Fibroblast of mammary gland (primary cell): ENCODE measurements around the gene ZBED5.
"Not testable (repeated sequence)": the region's sequence is repeated elsewhere in the genome, so short reads cannot be mapped to it uniquely, and the experiment has no call there.

ENCODE experiments used
- DNase-seq: peaks from one replicate; pipeline ENCODE4 v3.0.0-alpha.2; 2010; ENCODE audit warnings: low read depth
- H3K4me3 ChIP-seq: 2 replicates; pipeline ENCODE4 v1.5.1; 2011; ENCODE audit warnings: low read depth, mild to moderate bottlenecking, low read length, moderate library complexity; ENCODE audit not compliant: control insufficient read depth
- TF ChIP-seq, protein P1 (sequence below): conservative IDR thresholded peaks from 2 replicates; pipeline ENCODE4 v1.5.1; 2011; ENCODE audit warnings: low read depth, low read length, inconsistent platforms; ENCODE audit not compliant: control insufficient read depth, insufficient read depth

ZBED5 gene

DNA sequence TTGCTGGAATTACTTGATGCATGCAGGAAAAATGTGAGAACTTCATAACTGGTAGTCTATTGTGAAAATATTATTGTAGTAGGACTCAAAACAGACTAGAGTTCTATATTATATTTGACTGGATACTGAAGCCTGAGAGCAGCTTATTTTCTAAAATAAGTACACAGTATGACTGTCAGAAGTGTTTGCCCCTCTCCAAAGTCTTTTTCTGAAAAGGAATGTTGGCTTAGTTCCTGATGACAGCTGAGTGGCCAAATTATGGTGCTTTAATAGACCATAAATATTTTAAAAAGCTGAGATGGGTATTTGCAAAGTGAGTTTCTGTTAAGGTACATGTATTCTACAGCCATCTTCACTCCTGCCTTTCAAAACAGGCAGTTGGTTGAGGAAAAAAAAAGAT is 13.1 kb downstream of the ZBED5 start:
- no peak overlapping the region for H3K4me3 ChIP-seq
- no peak for DNase-seq
- TF ChIP-seq, protein P1, sequence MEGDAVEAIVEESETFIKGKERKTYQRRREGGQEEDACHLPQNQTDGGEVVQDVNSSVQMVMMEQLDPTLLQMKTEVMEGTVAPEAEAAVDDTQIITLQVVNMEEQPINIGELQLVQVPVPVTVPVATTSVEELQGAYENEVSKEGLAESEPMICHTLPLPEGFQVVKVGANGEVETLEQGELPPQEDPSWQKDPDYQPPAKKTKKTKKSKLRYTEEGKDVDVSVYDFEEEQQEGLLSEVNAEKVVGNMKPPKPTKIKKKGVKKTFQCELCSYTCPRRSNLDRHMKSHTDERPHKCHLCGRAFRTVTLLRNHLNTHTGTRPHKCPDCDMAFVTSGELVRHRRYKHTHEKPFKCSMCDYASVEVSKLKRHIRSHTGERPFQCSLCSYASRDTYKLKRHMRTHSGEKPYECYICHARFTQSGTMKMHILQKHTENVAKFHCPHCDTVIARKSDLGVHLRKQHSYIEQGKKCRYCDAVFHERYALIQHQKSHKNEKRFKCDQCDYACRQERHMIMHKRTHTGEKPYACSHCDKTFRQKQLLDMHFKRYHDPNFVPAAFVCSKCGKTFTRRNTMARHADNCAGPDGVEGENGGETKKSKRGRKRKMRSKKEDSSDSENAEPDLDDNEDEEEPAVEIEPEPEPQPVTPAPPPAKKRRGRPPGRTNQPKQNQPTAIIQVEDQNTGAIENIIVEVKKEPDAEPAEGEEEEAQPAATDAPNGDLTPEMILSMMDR, result no peak

DNA sequence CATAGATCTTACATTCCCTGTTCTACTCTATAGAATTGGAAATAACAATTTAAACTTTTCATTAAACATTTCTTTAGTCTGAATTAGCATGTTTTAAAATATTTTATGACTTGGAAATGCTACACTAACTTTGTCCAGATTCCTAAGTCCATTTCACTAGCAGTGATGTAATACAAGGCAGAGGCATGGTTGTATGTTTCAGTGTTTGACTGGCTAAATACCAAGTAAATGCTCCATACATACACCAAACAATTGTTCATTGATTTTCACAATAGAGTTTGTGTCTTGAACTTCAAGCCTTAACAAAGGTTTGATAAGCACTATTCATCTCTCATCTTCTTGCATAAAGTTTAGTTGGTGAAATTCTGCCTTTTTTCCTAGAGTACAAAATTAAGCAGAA is 13.5 kb downstream of the ZBED5 start:
- no peak for DNase-seq

DNA sequence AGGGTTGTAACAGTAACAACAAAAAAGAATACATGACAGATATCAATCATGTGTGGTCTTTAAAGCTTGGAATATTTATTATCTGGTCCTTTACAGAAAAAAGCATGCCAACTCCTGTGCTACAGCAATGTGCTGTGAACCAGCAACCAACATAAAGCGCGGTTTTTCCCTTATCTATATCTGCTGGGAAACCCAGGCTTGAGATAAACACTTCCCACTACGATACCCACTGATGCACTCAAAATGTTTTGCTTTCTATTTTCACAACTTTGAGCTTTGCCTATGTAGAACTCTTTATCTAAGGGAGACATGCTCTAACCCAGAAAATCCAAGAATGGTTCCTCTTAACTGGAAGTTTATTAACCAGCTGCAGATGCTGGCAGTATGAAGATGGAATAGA is 19.0 kb downstream of the ZBED5 start:
- H3K4me3 ChIP-seq, result no peak overlapping the region
- DNase-seq, result no peak

More for the DNA sequence above, 13.5 kb downstream of the ZBED5 start:
- H3K4me3 ChIP-seq, result no peak overlapping the region
- TF ChIP-seq, protein P1, result no peak

DNA sequence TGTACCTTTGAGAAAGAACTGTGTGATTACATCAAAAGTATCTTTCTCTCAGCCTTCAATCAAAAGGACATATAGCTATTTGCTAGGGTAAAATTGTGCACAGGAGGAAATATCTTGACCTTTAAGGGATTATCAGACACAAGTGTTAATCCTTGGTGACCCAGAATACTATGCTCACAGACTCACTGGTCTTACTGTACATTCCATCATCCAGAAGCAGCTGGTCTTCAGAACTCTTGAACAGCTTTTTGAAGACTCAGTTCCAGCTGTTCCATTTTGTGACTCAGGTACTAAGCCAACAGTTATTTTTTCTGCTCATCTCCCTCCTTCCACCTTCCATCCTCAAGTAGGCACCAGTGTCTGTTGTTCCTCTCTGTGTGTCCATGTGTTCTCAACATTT is 19.8 kb downstream of the ZBED5 start:
- TF ChIP-seq, protein P1, result no peak
- no peak overlapping the region for H3K4me3 ChIP-seq
- no peak for DNase-seq

More for the DNA sequence above, 19.0 kb downstream of the ZBED5 start:
- TF ChIP-seq, protein P1, result no peak

DNA sequence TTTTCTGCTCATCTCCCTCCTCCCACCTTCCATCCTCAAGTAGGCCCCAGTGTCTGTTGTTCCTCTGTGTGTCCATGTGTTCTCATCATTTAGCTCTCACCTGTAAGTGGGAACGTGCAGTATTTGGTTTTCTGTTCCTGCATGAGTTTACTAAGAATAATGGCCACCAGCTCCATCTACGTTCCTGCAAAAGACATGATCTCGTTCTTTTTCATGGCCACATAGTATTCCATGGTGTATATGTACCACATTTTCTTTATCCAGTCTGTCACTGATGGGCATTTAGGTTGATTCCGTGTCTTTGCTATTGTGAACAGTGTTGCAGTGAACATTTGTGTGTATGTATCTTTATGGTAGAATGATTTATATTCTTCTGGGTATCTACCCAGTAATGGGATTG is 21.0 kb downstream of the ZBED5 start:
- not testable (repeated sequence) for DNase-seq, H3K4me3 ChIP-seq

DNA sequence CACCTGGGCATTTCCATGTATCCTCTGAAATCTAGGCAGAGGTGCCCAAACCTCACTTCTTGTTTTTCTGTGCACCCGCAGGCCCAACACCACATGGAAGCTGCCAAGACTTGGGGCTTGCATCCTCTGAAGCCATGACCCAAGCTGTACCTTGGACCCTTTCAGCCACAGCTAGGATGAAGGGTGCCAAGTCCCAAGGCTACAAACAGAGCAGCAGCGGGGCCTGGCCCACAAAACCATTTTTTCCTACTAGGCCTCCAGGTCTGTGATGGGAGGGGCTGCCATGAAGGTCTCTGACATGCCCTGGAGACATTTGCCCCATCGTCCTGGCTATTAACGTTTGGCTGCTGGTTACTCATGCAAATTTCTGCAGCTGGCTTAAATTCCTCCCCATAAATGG is 28.7 kb downstream of the ZBED5 start:
- TF ChIP-seq, protein P1, result no peak
- H3K4me3 ChIP-seq, result no peak overlapping the region
- DNase-seq, result no peak

DNA sequence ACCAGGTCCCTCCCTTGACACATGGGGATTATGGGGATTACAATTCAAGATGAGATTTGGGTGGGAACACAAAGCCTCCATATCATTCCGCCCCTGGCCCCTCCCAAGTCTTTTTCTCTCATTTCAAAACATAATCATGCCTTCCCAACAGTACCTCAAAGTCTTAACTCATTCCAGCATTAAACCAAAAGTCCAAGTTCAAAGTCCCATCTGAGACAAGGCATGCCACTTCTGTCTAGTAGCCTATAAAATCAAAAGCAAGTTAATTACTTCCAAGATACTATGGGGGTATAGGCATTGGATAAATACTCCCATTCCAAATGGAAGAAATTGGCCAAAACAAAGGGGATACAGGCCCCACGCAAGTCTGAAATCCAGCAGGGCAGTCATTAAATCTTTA is 29.5 kb downstream of the ZBED5 start:
- H3K4me3 ChIP-seq, result no peak overlapping the region
- TF ChIP-seq, protein P1, result no peak
- no peak for DNase-seq

DNA sequence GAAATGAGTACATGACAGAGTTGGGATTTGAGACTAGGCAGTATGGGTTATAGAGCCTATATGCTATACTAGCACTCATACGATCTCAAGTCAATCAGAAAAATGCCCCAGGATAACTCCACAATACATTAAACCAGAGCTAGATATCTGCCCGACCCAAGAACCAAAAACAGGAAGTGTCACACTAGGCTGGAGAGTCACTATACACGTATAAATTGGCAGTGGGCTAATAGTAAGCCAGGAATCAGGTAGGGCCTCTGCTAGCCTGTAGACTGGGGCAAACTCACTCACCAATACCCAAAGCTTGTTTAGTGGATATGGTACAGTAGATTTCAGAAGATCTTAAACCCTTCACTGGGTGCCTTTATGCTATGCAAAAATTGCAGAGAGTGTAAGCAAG is 33.0 kb downstream of the ZBED5 start:
- DNase-seq, result no peak
- TF ChIP-seq, protein P1, result no peak
- H3K4me3 ChIP-seq, result no peak overlapping the region
